ENCODE measurements around the gene CTDP1. TPM values are rescaled to one million over a fixed set of nuclear protein-coding genes. Genes with fewer than 3 reads are reported as not detected.

CTDP1 gene
- total RNA-seq, 2 experiments from 2014 or later = 11.9 to 15.4 TPM

DNA sequence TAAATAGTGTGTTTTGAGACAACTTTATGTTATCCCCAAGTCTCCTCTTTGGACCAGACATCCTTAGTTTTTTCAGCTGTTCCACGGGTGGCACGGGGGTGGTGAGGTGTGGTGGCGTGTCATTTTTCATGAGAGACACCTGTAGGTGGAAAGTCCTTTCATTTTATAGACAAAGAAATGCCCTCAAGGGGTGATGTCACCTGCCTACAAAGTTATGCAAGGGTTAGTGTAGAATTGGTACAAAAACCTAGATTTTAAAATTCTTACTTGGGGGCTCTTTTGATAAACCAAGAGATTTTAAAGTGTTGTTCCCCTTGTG lies 15.3 kb downstream of the CTDP1 start:
- BruUV-seq (replicated peaks) = no TSS peak
- Histone ChIP-seq H3K36me3 (ENCODE audit: insufficient read depth, low read length) (peaks cover 6% of the 10 kb centered on the region), H4K20me1 (ENCODE audit: insufficient read depth, low read length) (no peaks in the 10 kb centered on the region), H3K27ac (ENCODE audit: low read depth, low read length, poor library complexity, severe bottlenecking) (no peak overlapping the region), H3K4me3 (ENCODE audit: low read depth, low read length, poor library complexity, severe bottlenecking) (no peak overlapping the region), H3K9me2 (ENCODE audit: insufficient read depth, low read length) (no peaks in the 10 kb centered on the region), H2AFZ (ENCODE audit: low read length) (no peak overlapping the region), H3K9me3 (ENCODE audit: low read length) (no peaks in the 10 kb centered on the region), H3K4me2 (ENCODE audit: low read length) (no peak overlapping the region), H3K79me2 (ENCODE audit: insufficient read depth, low read depth, low read length) (no peaks in the 10 kb centered on the region), H3K4me1 (ENCODE audit: insufficient read depth, low read length, poor library complexity, severe bottlenecking) (no peaks in the 10 kb centered on the region)
- no peak for DNase-seq (ENCODE audit: low spot score)
- ChIA-PET POLR2A (no interaction called here), CTCF (ENCODE audit: unreplicated experiment) (no interaction called here)
- intact Hi-C loops (cut with micrococcal nuclease; ENCODE audit: unreplicated experiment) = no loop called here
- TF ChIP-seq, protein P1, sequence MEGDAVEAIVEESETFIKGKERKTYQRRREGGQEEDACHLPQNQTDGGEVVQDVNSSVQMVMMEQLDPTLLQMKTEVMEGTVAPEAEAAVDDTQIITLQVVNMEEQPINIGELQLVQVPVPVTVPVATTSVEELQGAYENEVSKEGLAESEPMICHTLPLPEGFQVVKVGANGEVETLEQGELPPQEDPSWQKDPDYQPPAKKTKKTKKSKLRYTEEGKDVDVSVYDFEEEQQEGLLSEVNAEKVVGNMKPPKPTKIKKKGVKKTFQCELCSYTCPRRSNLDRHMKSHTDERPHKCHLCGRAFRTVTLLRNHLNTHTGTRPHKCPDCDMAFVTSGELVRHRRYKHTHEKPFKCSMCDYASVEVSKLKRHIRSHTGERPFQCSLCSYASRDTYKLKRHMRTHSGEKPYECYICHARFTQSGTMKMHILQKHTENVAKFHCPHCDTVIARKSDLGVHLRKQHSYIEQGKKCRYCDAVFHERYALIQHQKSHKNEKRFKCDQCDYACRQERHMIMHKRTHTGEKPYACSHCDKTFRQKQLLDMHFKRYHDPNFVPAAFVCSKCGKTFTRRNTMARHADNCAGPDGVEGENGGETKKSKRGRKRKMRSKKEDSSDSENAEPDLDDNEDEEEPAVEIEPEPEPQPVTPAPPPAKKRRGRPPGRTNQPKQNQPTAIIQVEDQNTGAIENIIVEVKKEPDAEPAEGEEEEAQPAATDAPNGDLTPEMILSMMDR (conservative IDR thresholded peaks at IDR 0.05; ENCODE audit: low read length) = no peak

DNA sequence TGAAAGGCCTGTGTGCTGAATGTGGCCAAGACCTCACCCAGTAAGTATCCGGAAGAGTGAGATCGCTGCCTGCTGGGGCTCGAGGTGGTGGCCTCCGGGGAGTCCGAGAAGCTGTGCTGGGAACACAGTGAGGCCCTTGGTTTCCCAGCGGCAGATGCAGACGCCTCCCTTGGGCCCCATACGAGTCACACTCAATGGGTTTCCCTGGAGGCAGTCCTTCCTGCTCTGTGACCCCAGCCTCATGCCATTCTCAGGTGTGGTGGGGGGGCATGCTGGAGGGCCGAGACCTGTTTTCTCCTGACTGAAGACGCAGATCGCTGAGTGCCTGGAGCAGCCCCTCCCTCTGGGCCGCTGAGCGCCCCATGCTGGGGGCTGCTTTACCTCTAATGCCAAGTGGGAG lies 15.7 kb downstream of the CTDP1 start:
- no peaks in the 10 kb centered on the region for H4K20me1 ChIP-seq (ENCODE audit: insufficient read depth, low read length)
- intact Hi-C loops (cut with micrococcal nuclease; ENCODE audit: unreplicated experiment) = no loop called here
- peaks cover 10% of the 10 kb centered on the region for H3K36me3 ChIP-seq (ENCODE audit: insufficient read depth, low read length)
- TF ChIP-seq, protein P1 (conservative IDR thresholded peaks at IDR 0.05; ENCODE audit: low read length) = no peak
- no peak for TF ChIP-seq EZH2phosphoT487 (IDR thresholded peaks at IDR 0.05; ENCODE audit: borderline replicate concordance, low read depth, low read length)
- ChIA-PET CTCF (ENCODE audit: unreplicated experiment) (no interaction called here), POLR2A (no interaction called here)
- no peaks in the 10 kb centered on the region for H3K9me2 ChIP-seq (ENCODE audit: insufficient read depth, low read length)
- BruUV-seq (replicated peaks) = no TSS peak
- no peak overlapping the region for H3K27ac ChIP-seq (ENCODE audit: low read depth, low read length, poor library complexity, severe bottlenecking)
- H3K4me3 ChIP-seq (ENCODE audit: low read depth, low read length, poor library complexity, severe bottlenecking) = no peak overlapping the region
- no peaks in the 10 kb centered on the region for H3K79me2 ChIP-seq (ENCODE audit: insufficient read depth, low read depth, low read length)
- no peak for DNase-seq (ENCODE audit: low spot score)
- H2AFZ ChIP-seq (ENCODE audit: low read length) = no peak overlapping the region
- no peaks in the 10 kb centered on the region for H3K9me3 ChIP-seq (ENCODE audit: low read length)
- no peak overlapping the region for H3K4me2 ChIP-seq (ENCODE audit: low read length)
- H3K4me1 ChIP-seq (ENCODE audit: insufficient read depth, low read length, poor library complexity, severe bottlenecking) = no peaks in the 10 kb centered on the region

DNA sequence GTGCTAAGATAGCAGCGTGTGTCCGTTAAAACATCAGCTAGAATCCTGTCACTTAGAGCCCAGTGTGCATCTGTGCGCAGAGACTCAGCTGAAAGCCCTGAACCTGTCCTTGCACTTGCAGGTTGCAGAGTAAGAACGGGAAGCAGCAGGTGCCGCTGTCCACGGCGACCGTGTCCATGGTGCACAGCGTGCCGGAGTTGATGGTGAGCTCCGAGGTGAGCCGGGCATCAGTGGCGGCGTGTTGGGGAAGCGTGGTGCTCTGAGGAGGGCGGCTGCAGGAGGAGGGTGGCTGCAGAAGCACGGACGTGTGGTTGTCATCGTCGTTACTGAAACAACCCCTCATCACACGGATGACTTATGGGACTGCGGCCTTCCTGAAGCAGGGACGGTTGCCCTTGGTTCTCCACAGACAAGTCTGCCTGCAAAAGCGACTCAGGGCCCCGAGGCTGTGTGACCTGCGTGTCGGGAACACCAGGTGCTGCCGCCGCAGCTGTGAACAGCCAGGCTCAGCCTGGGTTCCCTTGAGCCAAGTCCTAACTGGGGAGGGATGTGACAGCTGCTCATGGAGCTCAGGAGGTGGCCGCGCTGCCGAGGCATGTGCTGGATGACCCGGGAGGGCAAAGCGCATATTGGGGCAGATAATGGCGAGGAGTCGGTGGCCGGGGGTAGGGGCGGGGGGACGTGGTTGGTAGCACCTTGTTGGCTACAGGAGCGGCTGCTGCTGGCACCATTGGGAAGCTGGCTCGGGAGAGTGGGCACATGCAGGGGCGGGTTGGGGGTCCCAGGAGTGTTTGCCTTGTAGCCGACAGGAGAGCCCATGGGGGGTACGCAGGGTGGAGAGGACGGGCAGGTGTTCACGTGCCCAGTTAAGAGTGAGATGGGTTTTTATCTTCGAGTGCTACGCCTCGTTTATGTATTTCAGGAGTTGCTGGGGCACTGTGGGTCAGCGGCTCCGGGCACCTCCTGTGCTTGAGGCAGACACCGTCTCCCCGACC lies 16.6 kb downstream of the CTDP1 start:
- Histone ChIP-seq H3K9me2 (ENCODE audit: insufficient read depth, low read length) (no peaks in the 10 kb centered on the region), H3K4me1 (ENCODE audit: insufficient read depth, low read length, poor library complexity, severe bottlenecking) (no peaks in the 10 kb centered on the region), H3K27ac (ENCODE audit: low read depth, low read length, poor library complexity, severe bottlenecking) (no peak overlapping the region), H3K36me3 (ENCODE audit: insufficient read depth, low read length) (peaks cover 14% of the 10 kb centered on the region), H3K79me2 (ENCODE audit: insufficient read depth, low read depth, low read length) (no peaks in the 10 kb centered on the region), H3K4me2 (ENCODE audit: low read length) (no peak overlapping the region), H3K4me3 (ENCODE audit: low read depth, low read length, poor library complexity, severe bottlenecking) (no peak overlapping the region), H3K9me3 (ENCODE audit: low read length) (no peaks in the 10 kb centered on the region), H4K20me1 (ENCODE audit: insufficient read depth, low read length) (no peaks in the 10 kb centered on the region), H2AFZ (ENCODE audit: low read length) (no peak overlapping the region)
- ChIA-PET CTCF (ENCODE audit: unreplicated experiment) (no interaction called here), POLR2A (no interaction called here)
- TF ChIP-seq, protein P1 (conservative IDR thresholded peaks at IDR 0.05; ENCODE audit: low read length) = no peak
- TF ChIP-seq EZH2phosphoT487 (IDR thresholded peaks at IDR 0.05; ENCODE audit: borderline replicate concordance, low read depth, low read length) = no peak
- intact Hi-C loops (cut with micrococcal nuclease; ENCODE audit: unreplicated experiment) = no loop called here
- no TSS peak for BruUV-seq (replicated peaks)
- DNase-seq (ENCODE audit: low spot score) = no peak
